GM18867 (cell line): ENCODE data around the gene TIMMDC1.
"Not testable (repeated sequence)": the region's sequence is repeated elsewhere in the genome, so short reads cannot be mapped to it uniquely, and the experiment has no call there.

Experiments
- ATAC-seq: cut with Tn5 transposase; IDR thresholded peaks from one replicate; pipeline ENCODE4 v1.9.1; 2021; ENCODE audit warnings: mild to moderate bottlenecking, moderate library complexity; ENCODE audit not compliant: unreplicated experiment

TIMMDC1 gene

GRCh38 chr3:119508172-119508845 lies 10.0 kb downstream of the TIMMDC1 start:
- ATAC-seq, result peak; percentile 84

- no peak for ATAC-seq
These were observed 12.3 kb downstream of the TIMMDC1 start for GRCh38 chr3:119510690-119511089.

GRCh38 chr3:119514637-119515036 lies 16.3 kb downstream of the TIMMDC1 start:
- ATAC-seq, result no peak

- no peak for ATAC-seq
These were observed 18.8 kb downstream of the TIMMDC1 start for GRCh38 chr3:119517112-119517511.

- no peak for ATAC-seq
These were observed 19.7 kb downstream of the TIMMDC1 start for GRCh38 chr3:119518026-119518425.

- no peak for ATAC-seq
These were observed 26.8 kb downstream of the TIMMDC1 start for GRCh38 chr3:119524931-119525662.

- no peak for ATAC-seq
These were observed 29.4 kb downstream of the TIMMDC1 start for GRCh38 chr3:119527714-119528113.

- no peak for ATAC-seq
These were observed 31.5 kb downstream of the TIMMDC1 start for GRCh38 chr3:119529883-119530282.

GRCh38 chr3:119530456-119530855 lies 32.1 kb downstream of the TIMMDC1 start:
- no peak for ATAC-seq

GRCh38 chr3:119531151-119531550 lies 32.8 kb downstream of the TIMMDC1 start:
- no peak for ATAC-seq

- ATAC-seq, result no peak
These were observed 35.9 kb downstream of the TIMMDC1 start for GRCh38 chr3:119534296-119534695.

- ATAC-seq, result no peak
These were observed 38.4 kb downstream of the TIMMDC1 start for GRCh38 chr3:119536757-119537156.

GRCh38 chr3:119538772-119539171 lies 40.4 kb downstream of the TIMMDC1 start:
- ATAC-seq, result no peak

GRCh38 chr3:119541547-119541946 lies 43.2 kb downstream of the TIMMDC1 start:
- no peak for ATAC-seq

GRCh38 chr3:119542168-119542767 lies 43.9 kb downstream of the TIMMDC1 start:
- ATAC-seq, result no peak

GRCh38 chr3:119543147-119543546 lies 44.8 kb downstream of the TIMMDC1 start:
- no peak for ATAC-seq

- ATAC-seq, result no peak
These were observed 48.9 kb downstream of the TIMMDC1 start for GRCh38 chr3:119547227-119547626.

- no peak for ATAC-seq
These were observed 50.0 kb downstream of the TIMMDC1 start for GRCh38 chr3:119548341-119548740.

- ATAC-seq, result no peak
These were observed 52.0 kb downstream of the TIMMDC1 start for GRCh38 chr3:119550192-119550910.

- peak; percentile 22 for ATAC-seq
These were observed 53.3 kb downstream of the TIMMDC1 start for GRCh38 chr3:119551598-119551997.

- not testable (repeated sequence) for ATAC-seq
These were observed 54.6 kb downstream of the TIMMDC1 start for GRCh38 chr3:119552928-119553327.
